Activated T-helper 1 cell treated with anti-CD3 and anti-CD28 coated beads, Interleukin-12 subunit alpha, Interleukin-12 subunit beta, Interleukin-2, Interleukin-4 antibody, amounts not matched to agents 30 ng/mL and 10 ng/mL and 1 ng/mL, durations not matched to agents 14 hours and 24 hours and 36 hours (primary cell): ENCODE measurements around the gene MVD. TPM values are rescaled to one million over a fixed set of nuclear protein-coding genes. Genes with fewer than 3 reads are reported as not detected.

ENCODE experiments used
- DNase-seq: peaks from one replicate; pipeline ENCODE4 v3.0.0; 2021; ENCODE audit warnings: low spot score
- H3K27ac Mint-ChIP-seq: one replicate; pipeline ENCODE4 v1.8.0; 2021; ENCODE audit warnings: mild to moderate bottlenecking, mixed read lengths
- H3K27me3 Mint-ChIP-seq: one replicate; pipeline ENCODE4 v1.8.0; 2022; ENCODE audit warnings: mild to moderate bottlenecking, moderate library complexity, mixed read lengths; ENCODE audit not compliant: insufficient read depth
- H3K36me3 Mint-ChIP-seq: one replicate; pipeline ENCODE4 v1.8.0; 2021; ENCODE audit warnings: low read depth, mixed read lengths
- H3K4me1 Mint-ChIP-seq: one replicate; pipeline ENCODE4 v1.8.0; 2021; ENCODE audit warnings: low read depth, mixed read lengths
- H3K4me3 Mint-ChIP-seq: one replicate; pipeline ENCODE4 v1.8.0; 2021; ENCODE audit warnings: mild to moderate bottlenecking, moderate library complexity, mixed read lengths
- H3K9me3 Mint-ChIP-seq: one replicate; pipeline ENCODE4 v1.8.0; 2021; ENCODE audit warnings: mixed read lengths
- intact Hi-C: fragments of 100-400 bp; cut with micrococcal nuclease; formaldehyde crosslinking; loops from one replicate; pipeline ENCODE4 v1.15.1; 2024
- total RNA-seq: library from RNA; stranded (reverse); gene quantifications from 2 replicates; pipeline ENCODE4 v1.2.3, GENCODE V29; 2022

MVD gene
- total RNA-seq, 1 donor from 2014 or later = 88.8 TPM

DNA sequence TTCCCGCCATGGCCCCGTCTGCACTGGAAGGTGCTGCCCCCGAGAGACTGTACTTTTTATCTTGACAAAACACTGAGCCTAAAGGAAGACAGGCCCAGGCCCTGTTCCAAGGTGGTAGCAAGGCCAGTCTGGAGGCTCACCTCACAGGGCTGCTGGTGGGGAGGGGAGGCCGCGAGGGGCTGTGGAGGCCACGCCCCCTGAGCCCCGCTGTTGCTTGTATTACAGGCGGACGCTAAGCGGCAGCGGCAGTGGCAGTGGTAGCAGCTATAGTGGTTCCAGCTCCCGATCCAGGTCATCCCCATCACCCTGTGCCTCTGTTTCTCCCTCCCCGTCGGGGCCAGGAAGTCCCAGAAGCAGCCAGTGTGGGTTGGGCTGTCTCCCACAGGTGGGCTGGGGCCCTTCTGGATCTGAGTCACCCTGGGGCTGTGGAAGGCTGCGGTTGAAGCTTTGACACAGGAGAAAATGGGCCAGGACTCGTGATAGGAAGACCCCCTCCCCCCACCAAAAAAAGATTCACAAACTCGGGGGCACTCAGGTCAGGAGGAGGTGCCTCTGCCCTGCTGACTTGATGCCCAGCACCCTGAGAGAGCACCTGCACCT, 37.8 kb downstream of the MVD start:
- no peak overlapping the region for H3K27ac Mint-ChIP-seq
- peaks cover 21% of the 10 kb centered on the region for H3K36me3 Mint-ChIP-seq
- peaks cover 7% of the 10 kb centered on the region for H3K4me1 Mint-ChIP-seq
- H3K4me3 Mint-ChIP-seq = no peak overlapping the region
- H3K9me3 Mint-ChIP-seq = no peaks in the 10 kb centered on the region
- no peaks in the 10 kb centered on the region for H3K27me3 Mint-ChIP-seq
- DNase-seq = no peak
- intact Hi-C loops = no loop called here

DNA sequence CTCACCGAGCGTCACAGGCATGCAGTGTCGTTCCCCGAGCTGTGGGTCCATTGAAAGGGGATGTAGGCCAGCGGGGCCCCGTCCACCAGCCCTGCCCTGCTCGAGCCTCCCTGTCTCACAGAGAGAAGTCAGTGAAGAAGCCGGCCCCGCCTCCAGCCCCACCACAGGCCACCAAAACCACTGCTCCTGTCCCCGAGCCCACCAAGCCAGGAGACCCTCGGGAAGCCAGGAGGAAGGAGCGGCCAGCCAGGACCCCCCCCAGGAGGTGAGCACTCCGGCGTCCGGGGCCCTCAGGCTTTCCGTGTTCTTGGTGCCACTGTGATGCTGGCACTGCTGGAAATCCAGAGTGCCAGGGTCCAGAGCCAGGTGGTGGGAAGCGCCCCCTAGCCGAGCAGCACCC, 38.4 kb downstream of the MVD start:
- Mint-ChIP-seq H3K9me3 (no peaks in the 10 kb centered on the region), H3K27me3 (no peaks in the 10 kb centered on the region), H3K27ac (no peak overlapping the region), H3K4me3 (no peak overlapping the region), H3K36me3 (peaks cover 19% of the 10 kb centered on the region), H3K4me1 (peaks cover 13% of the 10 kb centered on the region)
- no peak for DNase-seq
- intact Hi-C loops = no loop called here

GRCh38 chr16:88623858-88624257, 39.0 kb downstream of the MVD start:
- peaks cover 19% of the 10 kb centered on the region for H3K36me3 Mint-ChIP-seq

DNA sequence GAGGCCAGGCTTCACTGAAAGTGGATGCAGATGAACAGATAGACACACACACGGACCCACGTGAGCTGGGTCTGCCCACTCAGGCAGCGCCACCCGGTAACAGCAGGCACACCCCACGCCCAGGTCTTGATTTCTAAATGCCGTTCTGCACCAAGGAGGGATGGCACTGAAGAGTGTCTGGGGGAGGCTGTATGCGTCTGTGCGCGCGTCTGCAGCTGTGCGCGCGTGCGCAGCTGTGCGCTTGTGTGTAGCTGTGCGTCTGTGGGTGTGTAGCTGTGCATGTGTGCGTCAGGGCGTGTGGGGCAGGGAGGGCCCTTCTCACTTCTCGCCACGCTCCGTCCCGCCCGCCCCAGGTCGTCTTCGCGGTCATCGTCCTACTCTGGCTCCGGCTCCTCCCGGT, 40.0 kb downstream of the MVD start:
- intact Hi-C loops = no loop called here
- Mint-ChIP-seq H3K27ac (no peak overlapping the region), H3K36me3 (peaks cover 19% of the 10 kb centered on the region), H3K4me1 (peaks cover 28% of the 10 kb centered on the region), H3K4me3 (no peak overlapping the region), H3K27me3 (no peaks in the 10 kb centered on the region), H3K9me3 (no peaks in the 10 kb centered on the region)
- no peak for DNase-seq

More at GRCh38 chr16:88623858-88624257, 39.0 kb downstream of the MVD start:
- Mint-ChIP-seq H3K9me3 (no peaks in the 10 kb centered on the region), H3K4me1 (peaks cover 19% of the 10 kb centered on the region), H3K4me3 (no peak overlapping the region), H3K27ac (no peak overlapping the region), H3K27me3 (no peaks in the 10 kb centered on the region)
- DNase-seq = no peak
- intact Hi-C loops = no loop called here

DNA sequence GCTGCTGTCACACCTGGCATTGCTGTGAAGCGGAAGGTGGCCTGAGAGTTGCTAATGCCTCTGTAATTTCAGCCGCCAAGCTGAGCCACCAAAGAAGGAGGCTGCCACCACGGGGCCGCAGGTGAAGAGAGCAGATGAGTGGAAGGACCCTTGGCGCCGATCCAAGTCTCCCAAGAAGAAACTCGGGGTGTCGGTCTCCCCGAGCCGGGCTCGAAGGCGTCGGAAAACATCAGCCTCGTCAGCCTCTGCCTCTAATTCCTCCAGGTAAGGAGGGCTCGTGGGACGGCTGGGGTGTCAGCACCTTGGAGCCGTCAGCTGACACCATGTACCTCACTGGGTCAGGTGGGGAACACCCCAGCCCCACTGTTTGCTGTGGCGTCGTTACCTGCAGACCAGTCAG, 40.8 kb downstream of the MVD start:
- Mint-ChIP-seq H3K27ac (no peak overlapping the region), H3K4me3 (no peak overlapping the region), H3K9me3 (no peaks in the 10 kb centered on the region), H3K27me3 (no peaks in the 10 kb centered on the region), H3K4me1 (peaks cover 28% of the 10 kb centered on the region), H3K36me3 (peaks cover 12% of the 10 kb centered on the region)
- no peak for DNase-seq
- intact Hi-C loops = no loop called here

DNA sequence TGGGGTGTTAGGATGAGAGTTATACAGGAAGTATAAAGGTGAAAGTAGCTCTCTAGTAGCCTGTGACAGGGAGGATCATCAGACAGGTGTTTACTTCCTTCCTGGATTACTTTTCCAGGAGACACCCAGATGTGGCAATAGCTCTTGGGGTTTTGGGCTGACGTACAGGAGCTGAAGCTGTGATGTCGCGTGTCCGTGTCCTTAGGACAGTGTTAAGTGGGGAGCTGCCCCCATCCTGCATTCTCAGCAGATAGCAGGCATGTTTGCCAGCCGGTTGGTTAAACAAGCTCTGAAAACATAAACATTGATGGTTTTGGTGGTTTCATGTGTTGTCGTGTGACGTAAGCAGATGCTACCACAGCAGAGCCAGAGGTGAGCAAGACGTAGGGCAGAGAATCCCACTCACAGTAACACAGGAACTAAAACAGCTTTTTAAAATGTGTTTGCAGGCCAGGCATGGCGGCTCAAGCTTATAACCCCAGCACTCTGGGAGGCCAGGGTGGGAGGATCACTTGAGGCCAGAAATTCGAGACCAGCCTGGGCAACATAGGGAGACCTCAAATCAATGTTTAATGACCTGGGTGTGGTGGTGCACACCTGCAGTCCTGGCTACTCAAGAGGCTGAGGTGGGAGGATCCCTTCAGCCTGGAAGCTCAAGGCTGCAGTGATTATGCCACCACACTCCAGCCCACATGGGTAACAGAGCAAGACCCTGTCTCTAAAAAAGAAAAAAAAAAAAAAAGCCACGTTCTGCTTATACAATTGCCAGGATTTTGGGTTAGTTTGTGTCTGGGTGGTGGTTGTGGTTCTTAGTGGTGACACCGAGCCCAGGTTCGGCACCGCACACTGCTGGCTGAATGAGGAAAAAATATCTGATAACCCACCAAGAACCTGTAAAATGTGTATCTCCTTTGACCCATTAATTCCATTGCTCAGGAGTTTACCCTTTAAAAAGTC, 42.8 kb downstream of the MVD start:
- intact Hi-C loops = no loop called here
- H3K9me3 Mint-ChIP-seq = no peaks in the 10 kb centered on the region
- peaks cover 33% of the 10 kb centered on the region for H3K4me1 Mint-ChIP-seq
- DNase-seq = peak; percentile 47
- H3K36me3 Mint-ChIP-seq = peaks cover 12% of the 10 kb centered on the region
- H3K27me3 Mint-ChIP-seq = no peaks in the 10 kb centered on the region
- peak overlapping the region; percentile 81 for H3K27ac Mint-ChIP-seq
- peak overlapping the region; percentile 9 for H3K4me3 Mint-ChIP-seq

- Mint-ChIP-seq H3K27me3 (no peaks in the 10 kb centered on the region), H3K27ac (no peak overlapping the region), H3K36me3 (peaks cover 12% of the 10 kb centered on the region), H3K4me1 (peaks cover 33% of the 10 kb centered on the region), H3K4me3 (no peak overlapping the region), H3K9me3 (no peaks in the 10 kb centered on the region)
- DNase-seq = no peak
- intact Hi-C loops = no loop called here
Observed at GRCh38 chr16:88618956-88619667, 43.8 kb downstream of the MVD start.

GRCh38 chr16:88618182-88618955, 44.5 kb downstream of the MVD start:
- peaks cover 13% of the 10 kb centered on the region for H3K36me3 Mint-ChIP-seq

DNA sequence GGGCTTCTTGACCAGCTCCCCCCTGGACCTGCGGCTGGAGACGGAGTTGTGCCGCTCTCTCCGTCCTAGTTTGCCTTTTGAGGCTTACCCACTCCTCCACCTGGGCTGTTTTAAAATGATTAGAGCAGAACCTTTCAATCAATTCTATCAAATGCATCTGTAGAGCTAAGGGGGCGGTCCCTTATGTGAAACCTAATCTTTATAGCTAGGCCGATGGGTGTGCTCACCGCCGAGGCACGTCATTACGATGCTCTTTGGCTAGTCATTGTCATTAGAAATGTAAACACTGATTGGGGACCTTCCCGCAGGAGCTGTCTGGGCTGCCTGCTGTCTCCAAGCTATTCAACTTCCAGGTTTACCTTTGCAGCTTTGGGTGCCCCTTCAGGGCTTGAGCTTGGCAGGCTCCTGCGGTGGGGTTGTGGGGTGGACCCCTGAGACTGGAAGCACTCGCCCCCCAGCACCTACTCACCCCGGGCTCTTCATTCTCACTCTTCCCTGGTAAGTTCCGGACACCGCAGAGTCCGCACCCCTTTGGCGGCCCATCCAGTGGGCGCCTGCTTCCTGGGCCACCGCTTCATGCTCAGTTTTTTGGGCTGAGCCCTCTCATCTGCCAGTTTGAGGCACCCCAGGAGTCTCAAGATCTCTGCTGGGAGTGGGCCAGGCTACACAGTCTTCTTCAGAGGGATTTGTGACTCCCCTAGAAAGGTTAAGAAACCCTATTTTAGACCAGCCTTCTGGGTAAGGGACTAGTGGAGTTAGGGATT, 45.4 kb downstream of the MVD start:
- no peak for DNase-seq
- H3K9me3 Mint-ChIP-seq = no peaks in the 10 kb centered on the region
- H3K4me3 Mint-ChIP-seq = no peak overlapping the region
- peaks cover 33% of the 10 kb centered on the region for H3K4me1 Mint-ChIP-seq
- peaks cover 14% of the 10 kb centered on the region for H3K36me3 Mint-ChIP-seq
- H3K27me3 Mint-ChIP-seq = no peaks in the 10 kb centered on the region
- intact Hi-C loops = no loop called here
- H3K27ac Mint-ChIP-seq = no peak overlapping the region

More at GRCh38 chr16:88618182-88618955, 44.5 kb downstream of the MVD start:
- H3K9me3 Mint-ChIP-seq = no peaks in the 10 kb centered on the region
- H3K27me3 Mint-ChIP-seq = no peaks in the 10 kb centered on the region
- H3K4me1 Mint-ChIP-seq = peaks cover 33% of the 10 kb centered on the region
- no peak for DNase-seq
- no peak overlapping the region for H3K4me3 Mint-ChIP-seq
- no peak overlapping the region for H3K27ac Mint-ChIP-seq
- intact Hi-C loops = no loop called here

GRCh38 chr16:88616736-88617135, 46.2 kb downstream of the MVD start:
- intact Hi-C loops = no loop called here
- Mint-ChIP-seq H3K36me3 (peaks cover 12% of the 10 kb centered on the region), H3K4me3 (no peak overlapping the region), H3K9me3 (no peaks in the 10 kb centered on the region), H3K27ac (no peak overlapping the region), H3K27me3 (no peaks in the 10 kb centered on the region), H3K4me1 (peaks cover 33% of the 10 kb centered on the region)
- no peak for DNase-seq

DNA sequence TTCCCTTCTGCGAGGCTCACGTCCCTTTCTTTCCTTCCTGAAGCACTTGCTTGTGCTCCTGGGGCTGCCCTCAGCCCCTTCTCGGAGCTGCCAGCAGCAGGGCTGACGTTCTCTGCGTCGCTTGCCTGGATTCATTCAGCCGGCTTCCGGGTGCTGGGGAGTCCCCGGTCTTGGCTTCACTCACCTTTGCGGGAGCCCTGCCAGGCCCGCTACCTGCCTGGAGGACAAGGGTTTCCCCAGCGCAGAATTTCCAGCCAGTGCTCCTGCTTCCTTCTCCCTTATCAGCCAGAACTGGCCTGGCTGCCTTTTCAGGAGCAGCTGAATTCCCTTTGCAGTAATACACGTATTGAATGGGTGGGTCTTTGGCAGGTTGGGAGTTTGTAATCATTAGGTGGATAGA, 46.6 kb downstream of the MVD start:
- no peaks in the 10 kb centered on the region for H3K27me3 Mint-ChIP-seq
- peaks cover 33% of the 10 kb centered on the region for H3K4me1 Mint-ChIP-seq
- no peaks in the 10 kb centered on the region for H3K9me3 Mint-ChIP-seq
- H3K4me3 Mint-ChIP-seq = no peak overlapping the region
- intact Hi-C loops = no loop called here
- H3K27ac Mint-ChIP-seq = no peak overlapping the region
- DNase-seq = no peak
- peaks cover 12% of the 10 kb centered on the region for H3K36me3 Mint-ChIP-seq
